NCI-H774 (cell line): ENCODE measurements around the gene BMPR1B.

Source experiments
- DNase-seq: peaks from one replicate; lab custom pipeline; 2025; lab: John Stamatoyannopoulos, UW

BMPR1B gene

DNA sequence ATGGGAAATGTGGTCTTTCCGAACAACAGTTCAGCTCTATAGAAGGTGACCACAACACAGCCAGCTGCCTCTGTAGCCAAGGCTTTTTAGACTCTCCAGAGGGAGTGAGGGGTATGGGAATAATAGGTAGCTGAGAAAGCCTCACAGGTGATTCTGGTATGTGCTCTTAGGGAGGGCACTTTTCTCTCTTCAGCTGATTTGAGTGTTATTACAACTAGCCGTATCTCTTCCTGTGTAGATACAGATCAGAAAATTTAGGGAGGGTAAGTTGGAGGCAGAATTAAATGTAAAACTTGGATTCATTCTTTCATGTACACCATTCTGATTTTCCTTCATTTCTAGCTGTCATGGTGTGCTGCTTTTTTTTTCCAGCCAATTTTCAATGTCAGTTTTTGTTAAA is 154.9 kb downstream of the BMPR1B start:
- DNase-seq, result no peak

- DNase-seq, result no peak
Observed at GRCh38 chr4:94913316-94913715, 155.6 kb downstream of the BMPR1B start.

- no peak for DNase-seq
Observed at GRCh38 chr4:94917146-94917545, 159.4 kb downstream of the BMPR1B start.

- no peak for DNase-seq
Observed at GRCh38 chr4:94918543-94918942, 160.8 kb downstream of the BMPR1B start.

GRCh38 chr4:94920369-94920768 is 162.6 kb downstream of the BMPR1B start:
- no peak for DNase-seq

DNA sequence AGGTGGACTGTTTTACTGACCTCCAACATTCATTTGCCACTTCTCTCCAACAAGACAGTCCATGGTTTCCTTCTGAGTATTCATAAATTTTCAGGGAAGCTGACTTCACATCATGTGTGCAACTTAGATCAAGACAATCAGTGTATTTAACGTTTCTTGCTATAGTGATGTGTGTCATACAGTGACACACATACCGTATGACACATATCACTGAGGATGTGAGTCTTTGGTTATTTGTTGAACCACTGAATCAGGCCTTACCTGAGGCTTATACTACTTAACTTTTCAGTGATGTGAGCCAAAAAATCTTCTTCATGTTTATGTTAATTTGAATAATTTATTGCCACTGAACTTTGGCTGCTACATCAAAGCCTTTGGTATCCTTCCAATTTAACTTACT is 166.8 kb downstream of the BMPR1B start:
- no peak for DNase-seq

DNA sequence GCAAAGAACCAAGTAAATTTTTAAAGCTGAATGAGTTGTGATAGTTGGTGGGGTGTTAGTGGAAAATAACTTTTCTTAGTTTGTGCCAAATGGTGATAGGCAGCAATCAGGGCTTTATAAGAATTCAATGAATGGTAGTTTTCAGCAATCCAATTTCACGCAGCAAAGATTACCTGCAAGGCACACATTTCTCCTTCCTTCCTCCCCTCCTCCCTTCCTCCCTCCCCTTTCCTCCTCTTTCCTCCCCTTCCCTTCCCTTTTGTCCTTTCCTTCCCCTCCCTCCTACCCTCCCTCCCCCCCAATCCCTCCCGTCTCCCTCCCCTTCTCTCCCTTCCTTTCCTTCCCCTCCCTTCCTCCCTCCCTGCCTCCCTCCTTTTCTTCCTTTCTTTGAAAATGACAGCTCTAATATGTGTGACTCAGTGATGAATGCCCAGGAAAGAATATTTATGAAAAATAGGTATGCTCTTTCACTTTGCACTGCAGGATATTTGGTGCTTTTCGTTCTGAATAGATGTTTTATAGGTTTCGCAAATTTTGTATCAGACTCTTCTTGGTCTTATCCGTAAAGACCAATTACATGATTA is 168.1 kb downstream of the BMPR1B start:
- DNase-seq, result no peak

DNA sequence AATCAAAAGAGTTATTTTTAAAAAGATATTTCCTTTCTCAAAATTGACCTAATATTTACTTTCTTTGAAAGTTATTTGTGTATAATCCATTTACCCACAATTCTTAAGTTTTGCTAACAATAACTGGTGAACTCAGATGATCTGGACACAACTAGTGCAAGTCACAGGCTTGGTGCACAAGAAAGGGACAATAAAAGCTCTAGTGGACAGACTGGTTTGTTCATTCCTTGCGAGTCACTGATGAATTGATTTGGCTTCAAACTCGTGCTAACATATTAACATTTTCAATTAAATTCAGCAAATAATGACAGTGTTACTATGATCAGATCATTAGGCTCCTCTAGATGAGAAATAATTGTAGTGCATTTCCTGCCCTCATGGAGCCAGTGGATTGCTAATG is 169.2 kb downstream of the BMPR1B start:
- DNase-seq, result no peak

DNA sequence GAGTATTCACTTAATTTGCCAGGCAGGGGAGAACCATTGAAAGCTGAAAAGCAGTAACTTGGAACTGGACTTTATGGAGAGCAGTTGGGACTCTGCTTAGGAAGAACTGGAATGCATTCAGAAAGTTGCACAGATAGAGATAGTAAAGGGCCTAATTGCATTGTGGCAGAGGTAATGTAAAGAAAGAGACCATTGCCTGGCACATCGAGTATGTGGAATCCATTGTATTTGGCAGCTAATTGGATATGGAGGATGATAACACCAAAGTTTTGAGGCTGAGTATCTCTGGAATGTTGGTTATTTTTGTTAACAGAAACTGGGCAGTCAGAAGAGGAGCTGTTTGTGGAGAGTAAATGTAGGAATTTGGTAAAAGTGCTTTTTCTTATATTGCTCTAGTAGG is 169.9 kb downstream of the BMPR1B start:
- no peak for DNase-seq

- no peak for DNase-seq
Observed at GRCh38 chr4:94929696-94930095, 171.9 kb downstream of the BMPR1B start.

DNA sequence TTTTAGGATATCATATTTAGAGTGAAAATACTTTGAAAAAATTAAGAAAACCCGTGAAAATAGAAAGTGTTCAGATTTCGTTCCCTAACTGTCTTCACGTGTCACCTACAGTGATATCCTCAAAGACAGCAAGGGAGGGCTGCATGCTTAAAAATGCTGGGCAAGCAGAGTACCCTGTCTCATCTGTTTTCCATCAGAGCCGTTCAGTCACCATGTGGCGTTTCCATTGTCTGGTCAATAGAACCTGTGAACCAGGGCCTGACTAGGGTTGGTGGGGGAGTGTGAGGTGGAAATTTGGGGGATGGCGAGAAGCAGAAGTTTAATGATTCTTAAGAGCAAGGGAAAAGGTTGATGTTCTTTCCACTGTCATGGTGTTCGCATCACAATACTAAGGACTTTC is 173.9 kb downstream of the BMPR1B start:
- DNase-seq, result no peak

GRCh38 chr4:94932366-94932765 is 174.6 kb downstream of the BMPR1B start:
- DNase-seq, result no peak

DNA sequence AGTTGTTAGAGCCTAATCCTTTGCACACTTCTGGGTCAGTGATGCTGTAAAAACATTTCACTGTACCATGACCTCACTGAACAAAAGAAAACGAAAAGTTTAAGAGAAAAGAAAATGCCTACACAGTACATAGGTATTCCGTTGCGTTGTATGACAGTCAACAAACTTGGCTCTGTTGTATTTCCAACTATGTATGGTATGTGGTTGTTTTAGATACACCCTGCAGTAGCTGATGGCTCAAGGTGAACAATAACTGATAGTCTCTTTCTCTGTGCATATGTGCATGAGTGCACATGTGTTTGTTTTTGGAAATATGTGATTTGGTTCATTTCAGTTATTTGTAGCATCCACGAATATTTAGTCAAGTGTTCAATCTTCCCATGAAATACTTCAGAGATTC is 176.0 kb downstream of the BMPR1B start:
- DNase-seq, result no peak

DNA sequence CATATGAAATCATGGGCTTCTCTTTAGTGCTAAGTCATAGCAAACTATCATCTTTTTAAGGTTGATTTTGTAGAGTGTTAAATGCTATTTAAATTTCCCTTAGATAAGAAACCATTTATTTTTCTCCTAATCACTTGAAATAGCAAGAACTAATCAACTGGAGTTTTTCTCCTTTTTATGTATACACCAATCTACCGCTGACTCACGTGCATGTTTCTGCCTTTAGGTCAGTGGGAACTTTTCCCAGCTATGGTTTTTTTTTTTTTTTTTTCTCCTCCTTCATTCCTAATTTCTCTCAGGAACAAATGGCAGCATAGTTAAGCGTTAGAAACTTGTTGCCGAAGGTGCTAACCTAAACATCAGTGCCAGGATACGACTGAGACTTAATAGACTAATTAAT is 176.4 kb downstream of the BMPR1B start:
- DNase-seq, result no peak

- no peak for DNase-seq
Observed at GRCh38 chr4:94934864-94935263, 177.1 kb downstream of the BMPR1B start.

DNA sequence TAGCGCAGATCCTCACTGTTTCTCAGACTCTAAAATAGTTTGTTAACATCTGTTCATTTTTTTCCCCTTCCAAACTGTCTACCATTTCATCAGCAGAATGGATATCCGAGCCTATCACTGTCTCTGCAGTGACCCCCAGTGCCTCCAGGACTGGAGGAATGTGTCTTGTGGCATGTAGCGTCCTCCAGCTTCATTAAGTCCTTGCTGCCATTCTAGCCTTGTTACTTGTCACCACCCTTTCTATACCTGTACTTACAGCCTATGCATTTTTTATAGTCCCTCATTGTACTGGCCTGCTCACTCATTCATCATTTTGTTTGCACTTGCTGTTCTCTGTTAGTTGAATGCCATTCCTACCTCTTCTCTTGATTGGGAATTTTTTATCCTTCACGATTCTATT is 179.1 kb downstream of the BMPR1B start:
- DNase-seq, result no peak

DNA sequence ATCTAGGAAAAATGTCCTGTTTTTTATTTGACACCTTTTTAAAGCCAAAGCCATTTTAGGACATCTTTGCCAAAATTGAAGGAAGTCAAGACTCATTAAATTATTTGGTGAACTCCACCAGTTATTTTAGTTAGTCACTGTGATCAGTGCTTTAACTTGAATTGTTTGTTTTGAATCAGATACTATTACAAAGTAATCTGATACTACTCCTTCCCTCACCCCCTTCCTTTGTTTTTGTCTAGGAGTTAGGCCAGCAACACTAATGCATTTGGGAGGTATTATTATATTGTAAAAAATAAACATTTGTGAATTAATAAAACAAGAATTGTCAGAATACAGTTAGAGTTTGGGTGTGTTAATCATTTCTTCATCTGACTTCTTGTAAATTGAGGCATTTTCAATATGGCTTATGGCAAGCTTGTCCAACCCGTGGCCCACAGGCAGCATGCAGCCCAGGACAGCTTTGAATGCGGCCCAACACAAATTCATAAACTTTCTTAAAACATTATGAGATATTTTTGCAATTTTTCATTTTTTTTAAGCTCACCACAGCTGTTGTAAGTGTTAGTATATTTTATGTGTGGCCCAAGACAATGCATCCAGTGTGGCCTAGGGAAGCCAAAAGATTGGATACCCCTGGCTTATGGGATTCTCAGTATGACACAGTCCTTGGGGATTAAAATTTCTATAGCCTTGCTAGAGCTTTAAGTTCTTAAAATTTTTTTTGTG is 182.2 kb downstream of the BMPR1B start:
- no peak for DNase-seq

DNA sequence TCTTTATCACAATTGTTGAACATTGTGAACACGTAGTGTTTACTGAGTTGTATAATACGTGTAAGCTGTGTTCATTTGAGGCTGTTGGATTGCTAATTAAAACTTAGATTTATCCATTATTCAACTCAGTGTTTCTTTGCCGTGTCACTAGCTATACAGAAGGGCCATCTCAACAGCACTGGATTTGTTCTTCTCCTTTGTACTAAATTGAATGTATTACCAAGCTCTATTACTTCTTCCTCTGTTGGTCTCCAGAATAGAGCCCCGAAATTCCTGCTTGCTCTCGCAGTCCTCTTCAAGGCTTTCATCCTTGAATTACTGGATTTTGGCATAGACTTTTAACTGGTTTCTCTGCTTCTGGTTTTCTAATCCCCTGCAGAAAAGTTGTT is 182.8 kb downstream of the BMPR1B start:
- DNase-seq, result no peak

DNA sequence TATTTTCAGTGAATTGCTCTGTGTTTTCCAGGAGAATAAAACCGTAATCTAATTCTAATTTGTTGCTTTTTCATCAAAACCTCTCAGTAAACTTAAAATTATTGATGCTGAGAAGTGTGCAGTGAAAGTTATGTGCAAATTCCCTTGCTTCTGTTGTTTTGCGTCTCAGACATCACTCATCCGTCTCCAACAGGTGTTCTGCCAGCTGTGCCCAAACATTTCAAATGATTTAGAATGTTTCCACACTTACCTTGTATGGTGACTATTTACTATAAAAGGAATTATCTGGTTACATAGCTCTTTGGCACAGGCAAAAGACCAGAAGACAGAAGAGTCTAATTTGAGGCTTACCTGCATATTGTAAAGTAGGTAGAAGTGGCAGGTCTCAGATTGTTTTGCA is 184.0 kb downstream of the BMPR1B start:
- DNase-seq, result no peak

DNA sequence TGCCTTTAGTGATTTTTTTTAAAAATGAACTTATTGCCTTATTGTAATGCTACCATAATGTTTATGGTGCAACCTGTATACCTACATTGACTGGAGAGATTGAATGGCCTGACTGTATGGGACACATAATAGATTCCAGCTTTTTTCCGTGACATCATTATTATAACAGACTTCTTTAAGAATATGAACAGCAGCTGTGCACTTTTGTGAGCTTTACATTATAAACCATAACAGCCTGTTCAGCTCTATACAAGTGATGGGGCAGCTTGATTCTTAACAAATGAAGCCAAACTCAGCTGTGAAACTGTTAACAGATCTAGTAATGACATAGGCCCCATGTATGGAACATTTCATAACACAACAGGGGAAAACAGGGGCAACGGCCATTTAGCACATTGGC is 187.0 kb downstream of the BMPR1B start:
- no peak for DNase-seq

- no peak for DNase-seq
Observed at GRCh38 chr4:94947681-94948108, 189.9 kb downstream of the BMPR1B start.

DNA sequence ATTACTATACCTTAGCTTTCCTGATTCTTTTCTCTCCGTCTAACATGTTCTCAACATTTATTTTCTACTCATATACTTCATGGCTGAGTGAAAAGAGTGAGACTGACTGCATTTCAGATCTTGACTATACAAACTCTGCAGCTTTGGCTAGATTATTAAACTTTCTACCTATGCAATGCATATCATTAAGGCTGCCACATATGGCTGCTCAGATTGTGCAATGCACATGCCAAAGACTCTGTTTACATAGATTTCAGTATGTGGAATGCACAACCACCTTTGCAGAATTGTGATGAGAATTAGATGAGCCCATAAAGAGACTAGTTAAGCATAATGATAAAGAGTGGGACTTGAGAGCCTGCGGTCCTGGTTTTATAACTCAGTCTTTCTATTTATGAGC is 196.5 kb downstream of the BMPR1B start:
- no peak for DNase-seq

DNA sequence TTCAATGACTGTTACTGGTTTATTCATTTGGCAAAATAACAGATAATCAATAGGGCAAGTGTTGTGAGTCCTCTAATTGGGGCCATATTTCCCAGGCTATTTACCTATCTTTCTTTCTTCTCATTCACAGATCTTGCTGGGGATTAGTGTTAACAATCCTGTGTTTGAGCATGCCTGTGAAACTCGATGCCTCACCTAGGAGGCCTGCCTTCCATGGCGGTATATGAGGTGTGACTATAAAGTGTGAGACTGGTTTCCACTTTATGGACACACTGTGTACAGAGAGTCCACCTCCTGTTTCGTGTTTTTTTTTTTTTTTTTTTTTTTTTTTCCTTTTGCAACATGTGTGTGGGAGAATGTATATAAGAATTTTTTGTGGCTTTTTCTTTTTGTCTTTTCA is 199.3 kb downstream of the BMPR1B start:
- DNase-seq, result no peak

DNA sequence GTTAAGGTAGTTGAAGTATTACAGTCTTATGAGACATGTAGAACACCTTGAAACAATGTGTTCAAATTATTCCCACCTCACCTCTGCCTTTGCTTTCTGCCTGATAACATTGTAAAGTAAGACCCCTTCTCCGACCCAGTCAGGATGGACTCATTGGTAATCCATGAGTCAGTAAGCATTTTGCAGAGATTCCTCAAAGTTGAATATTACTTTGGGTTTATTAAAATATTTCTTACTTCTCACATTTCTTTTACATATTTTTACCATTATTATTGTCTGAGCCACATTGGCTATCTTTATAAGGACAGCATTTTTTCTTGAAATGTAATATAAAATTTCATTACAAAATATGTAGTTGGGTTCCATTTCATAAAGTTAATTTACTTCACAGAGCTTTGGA is 201.6 kb downstream of the BMPR1B start:
- DNase-seq, result no peak
